ENCODE results near the gene MYH15.
"Not testable (repeated sequence)": the region's sequence is repeated elsewhere in the genome, so short reads cannot be mapped to it uniquely, and the experiment has no call there.

The MYH15 gene

GRCh38 chr3:108391917-108392593 lies 118.3 kb downstream of the MYH15 start:
- DNase-seq (ENCODE audit: low read depth in 2 of 3, low spot score in 2 of 3), result no peak

- DNase-seq (ENCODE audit: low read depth in 2 of 3, low spot score in 2 of 3), result no peak
These were observed 121.0 kb downstream of the MYH15 start for GRCh38 chr3:108389372-108389771.

DNA sequence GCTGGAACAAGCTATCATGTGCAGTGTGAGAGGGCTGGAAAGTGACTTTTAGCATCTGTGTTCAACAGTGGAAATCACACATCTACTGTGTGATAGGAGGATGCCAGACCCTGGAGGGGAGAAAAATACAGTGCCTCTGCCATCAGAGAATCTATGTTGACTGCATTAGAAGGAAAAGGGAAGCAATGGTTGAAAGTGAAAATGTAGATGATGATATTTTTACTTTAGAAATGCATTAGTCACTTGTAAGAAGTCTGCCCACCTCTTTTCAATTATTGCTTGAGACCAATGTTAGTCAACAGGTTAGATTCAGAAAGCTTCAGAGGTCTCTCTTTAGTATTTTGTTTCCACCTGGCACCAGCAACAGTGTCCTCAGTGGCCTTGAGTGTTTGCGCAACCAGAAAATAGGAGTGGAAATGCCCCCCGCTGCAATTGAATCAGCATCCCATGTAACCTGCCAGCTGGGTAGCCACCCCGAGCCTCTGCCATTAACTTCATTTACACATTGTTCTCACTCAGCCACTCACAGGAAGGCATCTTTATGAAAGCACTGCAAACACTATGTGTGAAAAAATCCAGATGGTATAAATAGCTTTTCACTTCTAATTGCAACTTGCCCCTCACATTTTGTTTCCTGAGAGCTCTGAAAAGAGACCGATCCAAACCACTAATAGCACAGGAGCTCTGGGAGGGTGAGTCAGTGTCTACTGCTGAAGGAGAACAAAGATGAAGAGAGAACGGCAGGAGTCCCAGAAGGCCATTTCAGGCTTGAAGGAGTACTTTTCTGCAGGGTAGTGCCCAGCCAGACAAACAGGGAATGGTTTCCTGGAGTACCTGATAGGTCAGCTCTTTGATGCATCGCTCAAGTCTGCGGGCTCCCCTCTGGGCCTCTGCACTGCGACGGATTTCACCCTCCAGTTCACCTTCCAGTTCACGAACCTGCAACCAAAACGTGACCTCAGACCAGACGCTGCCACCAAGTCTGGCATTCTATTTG lies 122.0 kb downstream of the MYH15 start:
- DNase-seq (ENCODE audit: low read depth in 2 of 3, low spot score in 2 of 3), result no peak

- no peak for DNase-seq (ENCODE audit: low read depth in 2 of 3, low spot score in 2 of 3)
These were observed 123.3 kb downstream of the MYH15 start for GRCh38 chr3:108387063-108387462.

GRCh38 chr3:108383306-108383705 lies 127.1 kb downstream of the MYH15 start:
- no peak for DNase-seq (ENCODE audit: low read depth in 2 of 3, low spot score in 2 of 3)

DNA sequence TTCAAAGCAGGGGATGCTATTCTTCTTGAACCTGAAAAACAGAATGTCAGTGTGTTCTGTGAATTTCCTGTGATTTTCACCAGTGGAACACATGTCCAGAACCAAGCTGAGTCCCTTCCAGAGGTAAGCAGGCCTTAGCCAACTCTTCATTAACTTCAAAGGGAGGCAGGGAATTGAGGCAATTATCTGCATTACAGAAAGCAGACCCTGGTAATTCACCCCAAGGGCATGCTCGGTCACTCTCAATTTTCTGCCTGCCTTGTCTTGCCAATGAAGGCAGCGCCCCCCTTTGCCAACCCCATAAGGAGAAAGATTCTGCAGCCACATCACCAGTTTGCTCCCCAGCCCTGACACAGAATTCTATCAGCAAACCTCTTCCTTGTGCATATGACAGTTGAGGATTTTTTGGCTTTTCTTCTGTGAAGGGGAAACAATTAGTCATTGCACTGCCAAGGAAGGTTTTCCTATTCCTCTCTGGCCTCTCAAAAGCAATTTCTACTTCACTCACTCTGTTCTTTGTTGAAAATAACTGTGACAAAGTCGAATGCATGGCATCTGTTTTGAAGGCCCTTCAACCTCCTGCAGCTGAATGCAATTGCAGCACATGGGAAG lies 128.8 kb downstream of the MYH15 start:
- no peak for DNase-seq (ENCODE audit: low read depth in 2 of 3, low spot score in 2 of 3)

DNA sequence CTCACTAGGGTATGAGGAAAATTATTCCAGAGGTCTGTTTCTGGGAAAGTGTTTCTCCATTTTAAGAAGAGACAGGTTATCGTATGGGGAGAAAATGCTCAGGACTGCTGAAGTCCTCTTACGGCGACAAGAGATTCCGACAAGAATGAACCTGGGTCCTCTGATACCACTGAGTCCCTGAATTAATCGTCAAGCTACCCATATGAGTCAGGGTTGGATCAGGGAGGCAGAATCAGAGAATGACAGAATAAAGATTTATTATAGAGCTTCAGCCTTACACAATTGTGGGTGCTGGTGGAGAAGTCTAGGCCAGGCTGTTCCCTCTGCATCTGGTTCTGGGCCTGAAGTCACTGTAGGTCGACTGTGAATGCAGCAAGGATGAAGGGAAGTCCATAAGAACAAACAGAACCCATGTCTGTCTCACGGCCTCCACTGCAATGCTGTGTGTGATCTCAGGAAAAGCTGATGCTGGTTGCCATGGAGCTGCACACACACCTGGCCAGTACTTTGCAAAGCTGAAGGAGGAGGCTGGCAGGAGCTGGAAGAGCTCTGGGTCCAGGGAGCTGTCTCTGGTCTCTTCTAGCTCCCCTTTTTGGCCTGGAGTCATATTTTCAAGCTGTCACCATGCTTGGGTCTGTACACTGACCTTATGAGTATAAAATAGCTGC lies 130.1 kb downstream of the MYH15 start:
- no peak for DNase-seq (ENCODE audit: low read depth in 2 of 3, low spot score in 2 of 3)

DNA sequence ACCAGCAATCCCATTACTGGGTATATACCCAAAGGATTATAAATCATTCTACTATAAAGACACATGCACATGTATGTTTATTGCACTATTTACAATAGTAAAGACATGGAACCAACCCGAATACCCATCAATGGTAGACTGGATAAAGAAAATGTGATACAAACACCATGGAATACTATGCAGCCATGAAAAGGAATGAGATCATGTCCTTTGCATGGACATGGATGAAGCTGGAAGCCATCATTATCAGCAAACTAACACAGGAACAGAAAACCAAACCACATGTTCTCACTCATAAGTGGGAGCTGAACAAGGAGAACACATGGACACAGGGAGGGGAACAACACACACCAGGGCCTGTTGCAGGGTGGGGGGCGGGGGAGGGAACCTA lies 131.4 kb downstream of the MYH15 start:
- DNase-seq (ENCODE audit: low read depth in 2 of 3, low spot score in 2 of 3), result not testable (repeated sequence)

DNA sequence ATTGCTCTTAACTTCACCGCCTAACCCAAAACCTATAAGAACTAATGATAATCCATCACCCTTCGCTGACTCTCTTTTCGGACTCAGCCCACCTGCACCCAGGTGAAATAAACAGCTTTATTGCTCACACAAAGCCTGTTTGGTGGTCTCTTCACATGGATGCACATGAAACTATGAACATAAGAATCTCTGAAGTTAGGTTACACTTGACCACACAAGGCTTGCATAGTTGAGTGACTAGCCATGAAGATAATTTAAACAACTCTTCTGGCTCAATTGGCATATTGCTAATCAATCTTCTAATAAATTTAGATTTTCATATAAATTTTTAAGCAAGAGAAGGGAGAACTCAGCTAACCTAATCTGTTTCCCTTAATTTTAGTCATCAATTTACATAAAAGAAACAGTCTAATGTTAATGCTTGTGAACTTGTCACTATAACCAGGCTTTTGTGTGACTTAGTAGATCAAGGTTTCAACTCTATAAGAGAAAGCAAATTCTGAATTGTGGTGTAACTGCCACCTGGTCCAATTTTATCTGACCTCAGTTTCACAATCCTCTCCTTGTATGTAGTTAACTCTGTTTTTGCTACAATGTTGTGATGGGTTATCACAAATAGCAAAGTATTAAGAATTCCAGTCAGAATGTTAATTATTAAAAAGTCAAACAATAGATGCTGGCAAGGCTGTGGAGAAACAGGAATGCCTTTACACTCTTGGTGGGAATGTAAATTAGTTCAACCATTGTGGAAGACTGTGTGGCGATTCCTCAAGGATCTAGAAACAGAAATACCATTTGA lies 132.0 kb downstream of the MYH15 start:
- DNase-seq (ENCODE audit: low read depth in 2 of 3, low spot score in 2 of 3), result no peak

DNA sequence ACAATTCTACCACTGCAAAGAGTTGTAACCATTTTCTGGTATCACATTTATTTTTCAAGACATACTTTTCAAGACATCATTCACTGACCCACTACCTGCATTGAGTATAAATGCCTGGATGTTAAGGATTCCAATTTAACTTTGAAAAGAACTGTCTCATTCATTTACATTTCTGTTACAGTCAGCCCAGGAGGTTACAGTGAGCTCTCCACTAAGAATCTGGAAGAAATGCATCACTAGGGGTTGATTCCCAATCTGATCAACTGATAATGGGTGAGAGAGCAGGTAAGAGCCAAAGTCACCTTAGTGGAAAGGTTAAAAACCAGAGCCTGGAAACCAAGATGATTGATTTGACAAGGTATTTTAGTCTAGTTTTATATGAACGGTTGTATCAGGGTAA lies 133.0 kb downstream of the MYH15 start:
- no peak for DNase-seq (ENCODE audit: low read depth in 2 of 3, low spot score in 2 of 3)

- DNase-seq (ENCODE audit: low read depth in 2 of 3, low spot score in 2 of 3), result no peak
These were observed 134.4 kb downstream of the MYH15 start for GRCh38 chr3:108376026-108376425.

DNA sequence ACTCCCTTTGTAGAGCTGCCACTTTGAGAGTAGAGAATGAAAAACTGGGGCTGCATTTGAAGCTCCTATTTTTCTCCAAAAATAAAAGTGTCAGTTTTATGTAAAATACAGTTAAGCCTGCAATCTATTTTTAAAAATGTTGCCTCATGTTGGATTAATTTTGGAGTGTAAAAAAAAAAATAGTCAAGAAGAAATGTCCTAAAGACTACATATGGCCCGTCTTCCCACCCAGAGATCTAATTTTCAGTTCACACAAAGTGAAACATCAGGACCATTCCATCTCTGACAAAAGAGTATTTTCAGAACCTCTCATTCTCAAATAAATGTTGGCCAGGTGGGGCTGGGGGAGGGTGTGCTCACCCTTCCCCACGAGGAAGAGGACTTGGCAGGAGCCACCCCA lies 151.4 kb downstream of the MYH15 start:
- no peak for DNase-seq (ENCODE audit: low read depth in 2 of 3, low spot score in 2 of 3)

DNA sequence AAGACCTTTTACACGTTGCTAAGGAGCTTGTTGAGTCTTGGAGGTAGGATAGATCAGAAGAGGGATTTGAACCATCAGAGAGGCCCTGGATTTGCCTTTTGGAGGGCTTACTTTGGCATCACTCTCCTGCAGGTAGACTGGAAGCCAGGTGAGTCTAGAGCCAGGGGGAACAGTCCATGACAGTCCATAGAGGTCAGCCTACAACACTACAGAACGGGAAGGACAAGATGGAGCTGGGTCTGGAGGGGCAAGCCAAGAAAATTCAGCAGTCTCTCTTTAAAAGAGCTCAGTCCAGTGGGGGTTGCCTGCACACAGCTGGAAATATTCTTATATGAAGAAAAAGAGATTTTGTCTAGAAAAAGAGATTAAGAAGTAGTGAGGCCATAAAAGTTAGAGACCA lies 153.4 kb downstream of the MYH15 start:
- no peak for DNase-seq (ENCODE audit: low read depth in 2 of 3, low spot score in 2 of 3)

DNA sequence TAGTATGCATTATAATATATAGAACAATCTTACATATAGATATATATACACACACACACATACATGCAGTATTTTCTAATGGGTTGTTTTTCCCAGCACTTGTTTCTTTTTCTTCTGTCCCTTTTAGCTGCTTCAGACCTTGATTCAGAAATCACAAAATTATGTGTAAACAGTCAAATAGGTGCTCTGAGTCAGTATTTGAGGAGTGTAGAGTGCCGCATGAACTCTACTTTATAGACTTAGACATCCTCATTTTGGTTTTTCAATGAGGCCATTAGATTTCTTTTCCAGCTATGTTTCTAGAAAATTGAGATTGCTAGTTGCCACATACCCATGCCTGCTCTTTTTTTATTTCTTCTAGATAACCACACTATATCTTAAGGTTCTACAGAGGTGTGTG lies 155.8 kb downstream of the MYH15 start:
- no peak for DNase-seq (ENCODE audit: low read depth in 2 of 3, low spot score in 2 of 3)

DNA sequence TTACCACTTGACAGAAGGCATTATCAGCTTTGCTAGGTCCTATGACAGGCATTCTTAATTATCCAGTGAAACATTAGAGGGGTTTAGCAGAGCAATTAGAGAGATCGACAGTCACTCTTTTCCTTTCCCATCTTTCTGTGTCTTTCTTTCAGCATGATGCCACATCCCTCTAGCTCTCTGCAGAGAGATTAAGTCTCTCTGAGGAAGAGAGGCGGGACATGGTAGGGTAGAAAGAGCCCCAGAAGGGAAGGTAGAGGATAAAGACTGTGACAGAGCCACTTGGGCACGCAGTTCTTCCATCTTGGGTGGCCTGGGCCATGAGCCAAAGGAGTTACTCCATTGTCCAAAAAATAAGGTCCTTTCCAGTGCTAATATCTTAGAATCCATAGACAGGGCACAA lies 158.2 kb downstream of the MYH15 start:
- no peak for DNase-seq (ENCODE audit: low read depth in 2 of 3, low spot score in 2 of 3)

GRCh38 chr3:108346301-108347227 lies 163.8 kb downstream of the MYH15 start:
- DNase-seq (ENCODE audit: low read depth in 2 of 3, low spot score in 2 of 3), result no peak

GRCh38 chr3:108345492-108346205 lies 164.7 kb downstream of the MYH15 start:
- DNase-seq (ENCODE audit: low read depth in 2 of 3, low spot score in 2 of 3), result no peak

- DNase-seq (ENCODE audit: low read depth in 2 of 3, low spot score in 2 of 3), result no peak
These were observed 166.9 kb downstream of the MYH15 start for GRCh38 chr3:108343491-108343890.

Measured in activated CD8-positive, alpha-beta memory T cell treated with anti-CD3 and anti-CD28 coated beads for 48 hours (primary cell).